ENCODE measurements around the gene PIP5K1C.

The PIP5K1C gene

DNA sequence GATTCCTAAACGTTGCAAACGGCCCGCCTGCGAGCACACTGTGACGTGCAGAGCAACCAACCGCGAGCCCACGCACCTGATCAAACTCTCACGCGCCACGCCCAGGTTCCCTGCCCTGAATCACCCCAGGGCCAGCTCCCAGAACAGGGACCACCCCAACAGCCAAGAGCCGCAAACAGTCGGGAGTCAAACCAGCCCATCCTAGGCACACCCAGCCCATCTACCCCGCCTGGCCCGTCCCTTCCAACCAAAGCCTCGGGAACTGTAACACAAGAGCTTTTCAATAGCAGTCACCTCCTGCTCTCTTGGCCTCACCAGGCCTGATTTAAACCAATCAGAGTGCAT is 8.9 kb downstream of the PIP5K1C start:
- no peak overlapping the region for H3K4me3 ChIP-seq (ENCODE audit: low read depth, low read length)
- TF ChIP-seq, protein P1, sequence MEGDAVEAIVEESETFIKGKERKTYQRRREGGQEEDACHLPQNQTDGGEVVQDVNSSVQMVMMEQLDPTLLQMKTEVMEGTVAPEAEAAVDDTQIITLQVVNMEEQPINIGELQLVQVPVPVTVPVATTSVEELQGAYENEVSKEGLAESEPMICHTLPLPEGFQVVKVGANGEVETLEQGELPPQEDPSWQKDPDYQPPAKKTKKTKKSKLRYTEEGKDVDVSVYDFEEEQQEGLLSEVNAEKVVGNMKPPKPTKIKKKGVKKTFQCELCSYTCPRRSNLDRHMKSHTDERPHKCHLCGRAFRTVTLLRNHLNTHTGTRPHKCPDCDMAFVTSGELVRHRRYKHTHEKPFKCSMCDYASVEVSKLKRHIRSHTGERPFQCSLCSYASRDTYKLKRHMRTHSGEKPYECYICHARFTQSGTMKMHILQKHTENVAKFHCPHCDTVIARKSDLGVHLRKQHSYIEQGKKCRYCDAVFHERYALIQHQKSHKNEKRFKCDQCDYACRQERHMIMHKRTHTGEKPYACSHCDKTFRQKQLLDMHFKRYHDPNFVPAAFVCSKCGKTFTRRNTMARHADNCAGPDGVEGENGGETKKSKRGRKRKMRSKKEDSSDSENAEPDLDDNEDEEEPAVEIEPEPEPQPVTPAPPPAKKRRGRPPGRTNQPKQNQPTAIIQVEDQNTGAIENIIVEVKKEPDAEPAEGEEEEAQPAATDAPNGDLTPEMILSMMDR (IDR thresholded peaks at IDR 0.05; ENCODE audit: low read depth, low read length, missing control alignments) = no peak
- H3K36me3 ChIP-seq (replicated peaks) = peaks cover 7% of the 10 kb centered on the region
- DNase-seq = no peak
- H3K27me3 ChIP-seq (replicated peaks) = no peaks in the 10 kb centered on the region
- in situ Hi-C loops (cut with HindIII; ENCODE audit: low pct_ligation_motif_present, low sequenced_read_pairs) = no loop called here
- H3K27ac ChIP-seq = no peak overlapping the region

DNA sequence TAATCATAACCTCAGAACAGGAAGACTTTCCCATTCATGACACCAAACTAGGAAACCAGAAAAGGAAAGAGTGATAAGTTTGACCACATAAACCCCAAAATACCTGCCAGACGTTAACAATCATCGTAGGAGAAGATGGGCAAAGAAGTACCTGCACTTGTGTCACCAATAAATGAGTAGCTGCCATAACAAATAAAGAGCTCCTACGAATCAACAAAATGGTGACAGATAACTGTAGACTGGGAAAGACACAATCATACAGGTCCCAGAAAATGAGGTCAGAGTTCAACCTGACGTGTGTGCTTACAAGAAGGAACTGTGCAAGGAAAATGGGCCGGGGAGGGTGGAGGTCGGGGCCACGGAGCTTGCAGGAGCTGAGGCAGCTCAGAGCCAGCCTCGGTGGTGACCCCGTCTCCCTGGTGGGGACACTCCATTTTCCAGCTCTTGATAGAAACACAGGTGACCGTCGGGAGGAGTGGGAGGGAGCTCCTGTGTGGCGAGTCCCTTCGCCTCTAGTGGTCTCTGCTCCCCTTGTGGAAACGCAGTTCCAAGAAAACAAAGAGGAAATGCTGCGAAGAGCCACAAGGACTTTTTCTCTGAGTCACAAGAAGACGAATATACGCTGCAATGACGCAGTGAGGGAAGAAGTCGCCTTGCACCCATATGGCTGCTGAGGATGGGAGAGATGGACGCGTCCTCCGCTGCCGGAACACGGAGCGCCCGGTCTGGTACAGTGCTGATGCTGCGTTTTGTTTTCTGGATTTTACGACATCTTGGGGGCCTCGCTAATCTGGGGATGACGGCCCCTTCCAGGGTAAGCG is 9.5 kb downstream of the PIP5K1C start:
- TF ChIP-seq, protein P1 (IDR thresholded peaks at IDR 0.05; ENCODE audit: low read depth, low read length, missing control alignments) = no peak
- Histone ChIP-seq H3K36me3 (replicated peaks) (peaks cover 7% of the 10 kb centered on the region), H3K27me3 (replicated peaks) (no peaks in the 10 kb centered on the region), H3K27ac (no peak overlapping the region), H3K4me3 (ENCODE audit: low read depth, low read length) (no peak overlapping the region)
- in situ Hi-C loops (cut with HindIII; ENCODE audit: low pct_ligation_motif_present, low sequenced_read_pairs) = no loop called here
- no peak for DNase-seq

DNA sequence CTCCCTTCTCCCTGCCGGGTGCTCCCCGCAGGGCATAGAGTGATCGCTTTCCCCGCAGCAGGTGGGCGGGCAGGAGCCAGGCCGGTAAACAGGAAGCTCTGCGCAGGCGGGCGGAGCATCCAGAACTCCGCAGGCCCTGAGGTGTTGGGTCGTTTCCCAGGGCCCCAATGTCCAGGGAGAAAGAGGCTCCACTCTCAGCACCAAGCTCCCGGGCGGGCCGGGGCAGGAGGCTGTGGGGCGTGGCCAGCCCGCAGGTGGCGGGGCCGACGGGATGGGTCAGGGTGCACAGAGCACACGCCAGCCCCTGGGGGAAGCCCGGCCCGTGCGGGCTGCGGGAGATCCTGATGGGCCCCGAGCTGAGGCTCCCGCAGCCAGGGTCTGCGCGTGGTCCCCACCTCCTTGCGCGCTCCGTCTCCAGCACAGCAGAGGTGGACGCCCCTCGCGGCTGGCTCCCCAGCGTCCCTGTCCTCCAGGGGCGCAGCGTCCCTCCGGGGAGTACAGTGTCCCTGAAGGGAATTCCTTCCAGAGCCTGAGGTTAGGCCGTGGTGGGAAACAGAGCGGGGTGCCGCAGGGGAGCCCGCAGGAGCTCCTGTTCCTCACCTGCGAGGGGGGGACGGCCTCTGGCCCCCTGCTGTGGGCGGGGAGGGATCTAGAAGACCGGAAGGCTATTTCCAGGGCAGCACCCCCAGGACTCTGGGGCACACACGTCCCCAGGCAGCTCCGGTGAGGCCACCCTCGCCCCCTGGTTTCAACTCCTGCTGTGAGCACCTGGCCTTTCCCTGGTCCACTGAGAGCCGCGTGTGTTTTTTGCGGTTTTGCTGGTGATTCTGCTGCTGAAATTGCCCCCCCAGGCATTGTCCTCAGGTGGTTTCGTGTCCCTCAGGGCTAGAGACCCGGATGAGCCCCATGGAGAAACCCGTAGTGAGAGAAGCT is 12.2 kb downstream of the PIP5K1C start:
- in situ Hi-C loops (cut with HindIII; ENCODE audit: low pct_ligation_motif_present, low sequenced_read_pairs) = no loop called here
- Histone ChIP-seq H3K4me3 (ENCODE audit: low read depth, low read length) (no peak overlapping the region), H3K27me3 (replicated peaks) (no peaks in the 10 kb centered on the region), H3K36me3 (replicated peaks) (peaks cover 9% of the 10 kb centered on the region), H3K27ac (no peak overlapping the region)
- DNase-seq = no peak
- TF ChIP-seq, protein P1 (IDR thresholded peaks at IDR 0.05; ENCODE audit: low read depth, low read length, missing control alignments) = no peak

DNA sequence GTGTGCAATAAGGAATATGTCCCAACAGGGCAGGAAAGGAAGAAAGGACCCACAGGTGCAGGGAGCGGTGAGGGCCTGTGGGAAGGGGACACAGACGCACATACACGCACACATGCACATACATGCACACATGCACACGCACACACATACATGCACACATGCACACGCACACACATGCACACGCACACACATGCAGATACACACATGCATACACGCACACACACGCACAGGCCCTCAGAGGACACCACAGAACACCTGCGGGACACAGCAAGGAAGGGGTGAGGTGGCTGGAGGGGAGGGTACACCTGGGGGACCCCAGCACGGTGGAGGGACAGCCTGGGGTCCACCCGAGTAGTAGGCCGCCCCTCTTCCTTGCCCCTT is 12.9 kb downstream of the PIP5K1C start:
- peaks cover 9% of the 10 kb centered on the region for H3K36me3 ChIP-seq (replicated peaks)

DNA sequence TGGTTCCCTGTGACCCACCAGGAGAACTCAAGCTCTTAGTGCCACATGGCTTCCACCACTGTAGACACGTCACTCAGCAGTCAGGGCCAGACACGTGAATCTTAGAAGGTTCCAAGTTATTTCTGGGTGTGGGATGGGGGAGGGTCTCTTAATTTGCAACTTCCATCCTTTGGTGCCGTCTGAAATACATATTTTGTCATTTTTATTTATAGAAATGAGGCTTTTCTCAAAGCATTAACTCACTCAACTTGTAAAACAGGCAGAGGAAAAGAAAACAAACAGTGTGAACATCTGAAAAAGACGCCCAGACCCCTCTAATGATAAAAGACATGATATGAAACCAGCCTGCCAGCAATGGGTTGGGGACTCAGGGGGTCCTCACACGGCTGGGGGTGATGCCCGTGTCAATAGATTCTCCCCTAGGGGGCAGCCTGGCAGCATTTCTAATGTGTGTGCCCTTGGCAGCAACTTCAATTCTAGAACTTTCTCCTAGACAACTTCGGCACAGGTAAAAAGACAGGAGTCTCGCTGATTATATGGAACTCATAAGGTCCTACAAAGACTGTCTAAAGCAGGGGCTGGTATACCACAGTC is 15.4 kb downstream of the PIP5K1C start:
- no peak overlapping the region for H3K4me3 ChIP-seq (ENCODE audit: low read depth, low read length)
- peak overlapping the region; percentile 92 for H3K27ac ChIP-seq
- no peaks in the 10 kb centered on the region for H3K27me3 ChIP-seq (replicated peaks)
- H3K36me3 ChIP-seq (replicated peaks) = peaks cover 5% of the 10 kb centered on the region
- in situ Hi-C loops (cut with HindIII; ENCODE audit: low pct_ligation_motif_present, low sequenced_read_pairs) = no loop called here
- no peak for DNase-seq
- TF ChIP-seq, protein P1 (IDR thresholded peaks at IDR 0.05; ENCODE audit: low read depth, low read length, missing control alignments) = peak; percentile 19

More for the DNA sequence above, 12.9 kb downstream of the PIP5K1C start:
- H3K27me3 ChIP-seq (replicated peaks) = no peaks in the 10 kb centered on the region
- H3K4me3 ChIP-seq (ENCODE audit: low read depth, low read length) = no peak overlapping the region
- DNase-seq = no peak
- no peak overlapping the region for H3K27ac ChIP-seq
- TF ChIP-seq, protein P1 (IDR thresholded peaks at IDR 0.05; ENCODE audit: low read depth, low read length, missing control alignments) = no peak
- in situ Hi-C loops (cut with HindIII; ENCODE audit: low pct_ligation_motif_present, low sequenced_read_pairs) = no loop called here
